KMS-11 (cell line): ENCODE data around the gene HRK.
A peak's percentile ranks its signal among the peaks of the same experiment; 100 is the strongest.

Experiments used
- H2AFZ ChIP-seq: fragments of 200-600 bp; sonication (generic); 2 replicates; pipeline ENCODE4 v1.6.1; 2016; ENCODE audit warnings: antibody characterized with exemption, mixed run types, low read depth
- H3K27ac ChIP-seq: fragments of 200-600 bp; sonication (generic); 2 replicates; pipeline ENCODE4 v1.6.1; 2016; ENCODE audit warnings: mild to moderate bottlenecking, mixed run types
- H3K27me3 ChIP-seq: fragments of 200-600 bp; sonication (generic); 2 replicates; pipeline ENCODE4 v1.6.1; 2017; ENCODE audit warnings: mild to moderate bottlenecking, low read depth, mixed run types, moderate library complexity; ENCODE audit not compliant: insufficient read depth
- H3K36me3 ChIP-seq: fragments of 200-600 bp; sonication (generic); 2 replicates; pipeline ENCODE4 v1.6.1; 2017; ENCODE audit warnings: mild to moderate bottlenecking, mixed run types; ENCODE audit not compliant: insufficient read depth
- H3K4me1 ChIP-seq: fragments of 200-600 bp; sonication (generic); 2 replicates; pipeline ENCODE4 v1.6.1; 2016; ENCODE audit warnings: mild to moderate bottlenecking, low read depth, mixed run types; ENCODE audit not compliant: poor library complexity, severe bottlenecking
- H3K4me2 ChIP-seq: fragments of 200-600 bp; sonication (generic); 2 replicates; pipeline ENCODE4 v1.7.0; 2016; ENCODE audit warnings: mild to moderate bottlenecking, mixed run types
- H3K4me3 ChIP-seq: fragments of 200-600 bp; sonication (generic); IDR thresholded peaks from 2 replicates; pipeline ENCODE4 v1.6.1; 2017; ENCODE audit warnings: low read depth, low read length, mixed read lengths; ENCODE audit not compliant: insufficient read depth
- H3K79me2 ChIP-seq: fragments of 200-600 bp; sonication (generic); 2 replicates; pipeline ENCODE4 v1.6.1; 2016; ENCODE audit warnings: low read depth, mixed run types; ENCODE audit not compliant: insufficient read depth
- H3K9ac ChIP-seq: fragments of 200-600 bp; sonication (generic); 2 replicates; pipeline ENCODE4 v1.6.1; 2016; ENCODE audit warnings: mild to moderate bottlenecking, mixed run types
- H4K20me1 ChIP-seq: fragments of 200-600 bp; sonication (generic); 2 replicates; pipeline ENCODE4 v1.6.1; 2016; ENCODE audit warnings: mild to moderate bottlenecking, mixed run types; ENCODE audit not compliant: insufficient read depth
- TF ChIP-seq, protein P1 (sequence below): fragments of 200-600 bp; sonication (generic); conservative IDR thresholded peaks from 2 replicates; pipeline ENCODE4 v1.6.1; 2017; ENCODE audit warnings: low read depth, mild to moderate bottlenecking, antibody characterized with exemption, low read length, moderate library complexity, mixed read lengths

The HRK gene

GRCh38 chr12:116881325-116881876 is at the start of gene HRK:
TSS of gene HRK (minus strand) at chr12:116881441. CDS start at chr12:116881307, 134 bp downstream.
- peak within 1 kb of the TSS; percentile 41; the same call in 1 of the 2 replicates for H3K9ac ChIP-seq
- H2AFZ ChIP-seq: peak within 1 kb of the TSS; percentile 61
- peak within 1 kb of the TSS; percentile 85 for H3K4me2 ChIP-seq
- no peaks in the 10 kb centered on the region for H3K79me2 ChIP-seq
- H3K27ac ChIP-seq: no peak within 1 kb of the TSS
- H4K20me1 ChIP-seq: no peaks in the 10 kb centered on the region
- no peaks in the 10 kb centered on the region for H3K36me3 ChIP-seq
- TF ChIP-seq, protein P1, sequence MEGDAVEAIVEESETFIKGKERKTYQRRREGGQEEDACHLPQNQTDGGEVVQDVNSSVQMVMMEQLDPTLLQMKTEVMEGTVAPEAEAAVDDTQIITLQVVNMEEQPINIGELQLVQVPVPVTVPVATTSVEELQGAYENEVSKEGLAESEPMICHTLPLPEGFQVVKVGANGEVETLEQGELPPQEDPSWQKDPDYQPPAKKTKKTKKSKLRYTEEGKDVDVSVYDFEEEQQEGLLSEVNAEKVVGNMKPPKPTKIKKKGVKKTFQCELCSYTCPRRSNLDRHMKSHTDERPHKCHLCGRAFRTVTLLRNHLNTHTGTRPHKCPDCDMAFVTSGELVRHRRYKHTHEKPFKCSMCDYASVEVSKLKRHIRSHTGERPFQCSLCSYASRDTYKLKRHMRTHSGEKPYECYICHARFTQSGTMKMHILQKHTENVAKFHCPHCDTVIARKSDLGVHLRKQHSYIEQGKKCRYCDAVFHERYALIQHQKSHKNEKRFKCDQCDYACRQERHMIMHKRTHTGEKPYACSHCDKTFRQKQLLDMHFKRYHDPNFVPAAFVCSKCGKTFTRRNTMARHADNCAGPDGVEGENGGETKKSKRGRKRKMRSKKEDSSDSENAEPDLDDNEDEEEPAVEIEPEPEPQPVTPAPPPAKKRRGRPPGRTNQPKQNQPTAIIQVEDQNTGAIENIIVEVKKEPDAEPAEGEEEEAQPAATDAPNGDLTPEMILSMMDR: no peak
- peaks cover 7% of the 10 kb centered on the region for H3K4me1 ChIP-seq
- no peak within 1 kb of the TSS for H3K4me3 ChIP-seq
- peaks cover 15% of the 10 kb centered on the region for H3K27me3 ChIP-seq

- Histone ChIP-seq H3K4me2 (no peak overlapping the region), H3K4me1 (peaks cover 21% of the 10 kb centered on the region), H3K27ac (no peak overlapping the region), H3K36me3 (no peaks in the 10 kb centered on the region), H2AFZ (no peak overlapping the region), H4K20me1 (no peaks in the 10 kb centered on the region), H3K9ac (no peak overlapping the region), H3K79me2 (peaks cover 7% of the 10 kb centered on the region; the same call in 1 of the 2 replicates), H3K27me3 (no peaks in the 10 kb centered on the region), H3K4me3 (no peak overlapping the region)
- TF ChIP-seq, protein P1: no peak
Observed at GRCh38 chr12:116929885-116930284, 48.6 kb upstream of the HRK start.

GRCh38 chr12:116928504-116928903 is 47.3 kb upstream of the HRK start:
- no peaks in the 10 kb centered on the region for H3K27me3 ChIP-seq
- H3K4me2 ChIP-seq: no peak overlapping the region
- H3K4me1 ChIP-seq: peaks cover 35% of the 10 kb centered on the region
- H3K36me3 ChIP-seq: no peaks in the 10 kb centered on the region
- no peak overlapping the region for H3K9ac ChIP-seq
- no peaks in the 10 kb centered on the region for H4K20me1 ChIP-seq
- H3K4me3 ChIP-seq: no peak overlapping the region
- TF ChIP-seq, protein P1: no peak
- H2AFZ ChIP-seq: no peak overlapping the region
- H3K27ac ChIP-seq: no peak overlapping the region
- H3K79me2 ChIP-seq: 0 out of 2 replicates have a peak, but pooled peaks cover 7% of the 10 kb centered on the region

GRCh38 chr12:116927244-116927940 is 46.2 kb upstream of the HRK start:
- 0 out of 2 replicates have a peak, but pooled peaks cover 7% of the 10 kb centered on the region for H3K79me2 ChIP-seq
- no peaks in the 10 kb centered on the region for H3K36me3 ChIP-seq
- no peak overlapping the region for H2AFZ ChIP-seq
- H3K4me1 ChIP-seq: peaks cover 46% of the 10 kb centered on the region
- TF ChIP-seq, protein P1: no peak
- no peak overlapping the region for H3K9ac ChIP-seq
- H3K27ac ChIP-seq: no peak overlapping the region
- H4K20me1 ChIP-seq: no peaks in the 10 kb centered on the region
- H3K4me3 ChIP-seq: no peak overlapping the region
- H3K27me3 ChIP-seq: no peaks in the 10 kb centered on the region
- no peak overlapping the region for H3K4me2 ChIP-seq
